ENCODE measurements around the gene APP.

- no peak for TF ChIP-seq CTCF (IDR thresholded peaks at IDR 0.05)
- TF ChIP-seq POLR2A (IDR thresholded peaks at IDR 0.05), result no peak
Measured at GRCh38 chr21:26136671-26137070, 33.9 kb downstream of the APP start.
